ENCODE data around the gene CDK17. TPM values are rescaled to one million over a fixed set of nuclear protein-coding genes. Genes with fewer than 3 reads are reported as not detected.
"Not testable (repeated sequence)": the region's sequence is repeated elsewhere in the genome, so short reads cannot be mapped to it uniquely, and the experiment has no call there.

Gene CDK17
- total RNA-seq, 1 donor from 2014 or later, result 46.7 TPM

GRCh38 chr12:96412431-96412830 is 12.2 kb upstream of the CDK17 start:
- peaks cover 16% of the 10 kb centered on the region for H3K4me1 Mint-ChIP-seq (ENCODE audit: low read depth, unreplicated experiment)
- H3K27me3 Mint-ChIP-seq (ENCODE audit: unreplicated experiment), result peaks cover 4% of the 10 kb centered on the region
- no peaks in the 10 kb centered on the region for H3K36me3 Mint-ChIP-seq (ENCODE audit: unreplicated experiment)
- H3K4me3 Mint-ChIP-seq (ENCODE audit: unreplicated experiment), result no peak overlapping the region
- no peak for DNase-seq
- no peak for TF ChIP-seq CTCF (IDR thresholded peaks at IDR 0.05; ENCODE audit: partially characterized antibody, unreplicated experiment)
- no peak overlapping the region for H3K27ac Mint-ChIP-seq (ENCODE audit: unreplicated experiment)
- peaks cover 2% of the 10 kb centered on the region for H3K9me3 Mint-ChIP-seq (ENCODE audit: unreplicated experiment)

- Mint-ChIP-seq H3K36me3 (ENCODE audit: unreplicated experiment) (no peaks in the 10 kb centered on the region), H3K27me3 (ENCODE audit: unreplicated experiment) (peaks cover 2% of the 10 kb centered on the region), H3K9me3 (ENCODE audit: unreplicated experiment) (peaks cover 2% of the 10 kb centered on the region), H3K27ac (ENCODE audit: unreplicated experiment) (no peak overlapping the region), H3K4me3 (ENCODE audit: unreplicated experiment) (no peak overlapping the region), H3K4me1 (ENCODE audit: low read depth, unreplicated experiment) (peaks cover 4% of the 10 kb centered on the region)
- no peak for TF ChIP-seq CTCF (IDR thresholded peaks at IDR 0.05; ENCODE audit: partially characterized antibody, unreplicated experiment)
- DNase-seq, result no peak
Observed at GRCh38 chr12:96409731-96410130, 9.5 kb upstream of the CDK17 start.

- TF ChIP-seq CTCF (IDR thresholded peaks at IDR 0.05; ENCODE audit: partially characterized antibody, unreplicated experiment), result no peak
- H3K9me3 Mint-ChIP-seq (ENCODE audit: unreplicated experiment), result no peaks in the 10 kb centered on the region
- H3K27me3 Mint-ChIP-seq (ENCODE audit: unreplicated experiment), result no peaks in the 10 kb centered on the region
- no peak overlapping the region for H3K4me3 Mint-ChIP-seq (ENCODE audit: unreplicated experiment)
- no peak for DNase-seq
- peaks cover 2% of the 10 kb centered on the region for H3K4me1 Mint-ChIP-seq (ENCODE audit: low read depth, unreplicated experiment)
- no peaks in the 10 kb centered on the region for H3K36me3 Mint-ChIP-seq (ENCODE audit: unreplicated experiment)
- no peak overlapping the region for H3K27ac Mint-ChIP-seq (ENCODE audit: unreplicated experiment)
Observed at GRCh38 chr12:96408993-96409392, 8.8 kb upstream of the CDK17 start.

GRCh38 chr12:96407429-96408097 is 7.3 kb upstream of the CDK17 start:
- H3K27me3 Mint-ChIP-seq (ENCODE audit: unreplicated experiment); H3K9me3 Mint-ChIP-seq (ENCODE audit: unreplicated experiment); H3K36me3 Mint-ChIP-seq (ENCODE audit: unreplicated experiment); H3K4me3 Mint-ChIP-seq (ENCODE audit: unreplicated experiment); H3K27ac Mint-ChIP-seq (ENCODE audit: unreplicated experiment); H3K4me1 Mint-ChIP-seq (ENCODE audit: low read depth, unreplicated experiment); DNase-seq: not testable (repeated sequence)

- H3K36me3 Mint-ChIP-seq (ENCODE audit: unreplicated experiment), result no peaks in the 10 kb centered on the region
- DNase-seq, result no peak
- TF ChIP-seq CTCF (IDR thresholded peaks at IDR 0.05; ENCODE audit: partially characterized antibody, unreplicated experiment), result no peak
- H3K27ac Mint-ChIP-seq (ENCODE audit: unreplicated experiment), result no peak overlapping the region
- H3K4me3 Mint-ChIP-seq (ENCODE audit: unreplicated experiment), result no peak overlapping the region
- peaks cover 6% of the 10 kb centered on the region for H3K9me3 Mint-ChIP-seq (ENCODE audit: unreplicated experiment)
- H3K27me3 Mint-ChIP-seq (ENCODE audit: unreplicated experiment), result no peaks in the 10 kb centered on the region
- peaks cover 9% of the 10 kb centered on the region for H3K4me1 Mint-ChIP-seq (ENCODE audit: low read depth, unreplicated experiment)
Observed at GRCh38 chr12:96404696-96405095, 4.5 kb upstream of the CDK17 start.

Measured in glutamatergic neuron (in vitro differentiated cells).